Heart left ventricle (tissue), 13 donors: ENCODE data around the gene KRT20.

Experiments used
- POLR2A ChIP-seq, 2 donors: fragments of 450-650 bp; IDR thresholded peaks; one replicate each; pipeline ENCODE4 v1.6.1; 2017; ENCODE audit warnings: antibody characterized with exemption in 2 of 2, mild to moderate bottlenecking in 2 of 2, moderate library complexity in 2 of 2
- TF ChIP-seq, protein P1 (sequence below), 12 donors: fragments of 200-600 bp; sonication (generic) in 4 of 12; IDR thresholded peaks; one replicate each; pipeline versions ENCODE4 v1.5.0 to v1.8.0; 2018 to 2022; ENCODE audit warnings: antibody characterized with exemption in 12 of 12, mild to moderate bottlenecking in 5 of 12
- donor health status: ischemic (EF 13 %, LVEDD 7.1; RV severe dilation, severe dysfunction).
- donor health status: DM: no; HTN: yes; CAD: no.
- donor health status: DM: no; HTN: no; CAD: no.
- donor health status: ischemic (EF 25% LVEDD 6.9; RV normal size, moderate dysfunction).
- donor health status: ischemic (EF 25% LVEDD 5.7; RV mildly dilated, moderate dysfunction).
- donor health status: ischemic (EF 35%, LVEDD 5.7; RV mildly dilated, moderate dysfunction).
- donor health status: nonischemic (EF 11% LVEDD 7.7; RV severe dilation, severe dysfunction).
- donor health status: DM: yes; HTN: yes; CAD: no.
- donor health status: PGD.
- donor health status: ischemic (EF 29% LVEDD 5.4; RV normal size, mild dysfunction).
- donor health status: nonischemic (EF 23%, LVEDD 6.1; RV moderate dilation, normal function).

DNA sequence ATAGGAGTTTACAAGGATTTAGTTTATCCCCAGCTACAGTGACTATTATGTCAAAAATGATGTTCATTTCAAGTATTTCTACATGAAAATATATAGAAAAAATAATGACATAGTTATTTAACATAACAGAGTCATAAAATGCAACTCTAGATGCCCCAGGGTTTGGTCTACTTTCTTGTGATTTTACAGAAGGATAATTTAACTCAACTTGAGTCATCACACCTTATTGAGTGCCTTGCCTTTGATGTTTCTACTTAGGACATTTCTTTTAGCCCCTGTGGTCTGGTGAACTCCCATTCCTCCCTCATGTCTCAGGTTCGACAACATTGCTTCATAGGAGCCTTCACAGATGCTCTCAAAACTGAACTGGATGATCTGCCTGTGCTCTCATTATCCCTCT is 2.0 kb downstream of the KRT20 start:
- TF ChIP-seq, protein P1, sequence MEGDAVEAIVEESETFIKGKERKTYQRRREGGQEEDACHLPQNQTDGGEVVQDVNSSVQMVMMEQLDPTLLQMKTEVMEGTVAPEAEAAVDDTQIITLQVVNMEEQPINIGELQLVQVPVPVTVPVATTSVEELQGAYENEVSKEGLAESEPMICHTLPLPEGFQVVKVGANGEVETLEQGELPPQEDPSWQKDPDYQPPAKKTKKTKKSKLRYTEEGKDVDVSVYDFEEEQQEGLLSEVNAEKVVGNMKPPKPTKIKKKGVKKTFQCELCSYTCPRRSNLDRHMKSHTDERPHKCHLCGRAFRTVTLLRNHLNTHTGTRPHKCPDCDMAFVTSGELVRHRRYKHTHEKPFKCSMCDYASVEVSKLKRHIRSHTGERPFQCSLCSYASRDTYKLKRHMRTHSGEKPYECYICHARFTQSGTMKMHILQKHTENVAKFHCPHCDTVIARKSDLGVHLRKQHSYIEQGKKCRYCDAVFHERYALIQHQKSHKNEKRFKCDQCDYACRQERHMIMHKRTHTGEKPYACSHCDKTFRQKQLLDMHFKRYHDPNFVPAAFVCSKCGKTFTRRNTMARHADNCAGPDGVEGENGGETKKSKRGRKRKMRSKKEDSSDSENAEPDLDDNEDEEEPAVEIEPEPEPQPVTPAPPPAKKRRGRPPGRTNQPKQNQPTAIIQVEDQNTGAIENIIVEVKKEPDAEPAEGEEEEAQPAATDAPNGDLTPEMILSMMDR (IDR thresholded peaks at IDR 0.05), result no peak
- TF ChIP-seq POLR2A (IDR thresholded peaks at IDR 0.05), result no peak
